HG03520 (cell line): Measurements from ENCODE around the gene SPAG6.
"Not testable (repeated sequence)": the region's sequence is repeated elsewhere in the genome, so short reads cannot be mapped to it uniquely, and the experiment has no call there.

Source experiments
- ATAC-seq: cut with Tn5 transposase; IDR thresholded peaks from one replicate; pipeline ENCODE4 v1.9.1; 2021; ENCODE audit warnings: mild to moderate bottlenecking, moderate library complexity; ENCODE audit not compliant: unreplicated experiment

SPAG6 gene

GRCh38 chr10:22345301-22346095, at the start of gene SPAG6:
TSS of gene SPAG6 (plus strand) at chr10:22345496. CDS start at chr10:22345612, 116 bp downstream.
- ATAC-seq = no peak

GRCh38 chr10:22301193-22301592, 44.1 kb upstream of the SPAG6 start:
- ATAC-seq = no peak

GRCh38 chr10:22303461-22303860, 41.8 kb upstream of the SPAG6 start:
- no peak for ATAC-seq

DNA sequence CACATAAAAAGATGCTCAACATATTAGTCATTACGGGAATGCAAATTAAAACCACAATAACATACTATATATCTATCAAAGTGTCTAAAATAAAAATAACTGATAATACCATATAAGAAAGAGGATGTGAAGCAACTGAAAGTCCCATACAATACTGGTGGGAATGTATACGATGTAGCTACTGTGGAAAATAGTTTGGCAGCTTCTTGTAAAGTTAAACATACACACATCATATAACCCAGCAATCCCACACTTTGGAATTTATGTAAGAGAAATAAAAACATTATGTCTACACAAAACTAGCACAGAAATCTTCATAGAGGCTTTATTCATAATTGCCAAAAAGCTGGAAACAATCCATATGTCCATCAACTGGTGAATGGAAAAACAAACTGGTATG, 39.6 kb upstream of the SPAG6 start:
- ATAC-seq = no peak

GRCh38 chr10:22308390-22308789, 36.9 kb upstream of the SPAG6 start:
- peak; percentile 98 for ATAC-seq

- no peak for ATAC-seq
Measured at GRCh38 chr10:22309180-22310000, 35.9 kb upstream of the SPAG6 start.

- ATAC-seq = not testable (repeated sequence)
Measured at GRCh38 chr10:22310012-22310411, 35.3 kb upstream of the SPAG6 start.

DNA sequence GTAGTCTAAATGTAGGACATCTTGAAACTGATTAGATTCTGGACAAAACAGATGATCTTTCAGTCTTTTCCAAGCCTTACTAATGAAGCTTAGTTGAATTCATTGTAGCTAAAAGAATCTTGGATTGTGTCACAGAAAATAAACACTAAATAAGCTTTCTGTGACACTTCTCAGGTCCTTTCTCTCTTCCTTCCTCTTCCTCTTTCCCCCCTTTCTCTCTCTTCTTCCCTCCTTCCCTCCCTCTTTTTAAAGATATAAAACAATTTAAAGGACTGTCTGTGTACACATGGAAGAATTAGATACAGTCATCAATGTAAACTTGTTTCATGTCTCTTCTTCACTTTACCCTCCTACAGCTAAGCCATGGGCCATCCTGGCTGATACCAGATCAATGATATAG, 34.4 kb upstream of the SPAG6 start:
- no peak for ATAC-seq

DNA sequence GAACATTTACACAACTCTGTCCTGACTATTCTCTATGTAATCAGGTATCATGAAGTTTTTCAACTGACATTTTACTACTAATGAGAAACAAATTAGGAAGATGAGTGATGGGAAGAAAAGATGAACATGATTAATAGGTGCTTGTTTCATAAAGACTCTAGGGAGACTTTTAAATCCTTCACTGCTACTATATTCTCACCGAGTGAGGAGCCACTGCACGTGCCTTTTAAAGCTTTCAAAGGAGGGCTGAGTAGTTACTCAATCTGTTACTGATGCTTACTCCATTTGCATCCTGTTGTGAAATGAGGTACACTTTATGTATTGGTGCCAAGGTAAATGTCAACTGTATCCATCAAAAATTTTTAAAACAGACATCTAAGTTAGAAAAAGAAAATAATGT, 30.4 kb upstream of the SPAG6 start:
- ATAC-seq = no peak

GRCh38 chr10:22315455-22316285, 29.6 kb upstream of the SPAG6 start:
- ATAC-seq = peak; percentile 22

DNA sequence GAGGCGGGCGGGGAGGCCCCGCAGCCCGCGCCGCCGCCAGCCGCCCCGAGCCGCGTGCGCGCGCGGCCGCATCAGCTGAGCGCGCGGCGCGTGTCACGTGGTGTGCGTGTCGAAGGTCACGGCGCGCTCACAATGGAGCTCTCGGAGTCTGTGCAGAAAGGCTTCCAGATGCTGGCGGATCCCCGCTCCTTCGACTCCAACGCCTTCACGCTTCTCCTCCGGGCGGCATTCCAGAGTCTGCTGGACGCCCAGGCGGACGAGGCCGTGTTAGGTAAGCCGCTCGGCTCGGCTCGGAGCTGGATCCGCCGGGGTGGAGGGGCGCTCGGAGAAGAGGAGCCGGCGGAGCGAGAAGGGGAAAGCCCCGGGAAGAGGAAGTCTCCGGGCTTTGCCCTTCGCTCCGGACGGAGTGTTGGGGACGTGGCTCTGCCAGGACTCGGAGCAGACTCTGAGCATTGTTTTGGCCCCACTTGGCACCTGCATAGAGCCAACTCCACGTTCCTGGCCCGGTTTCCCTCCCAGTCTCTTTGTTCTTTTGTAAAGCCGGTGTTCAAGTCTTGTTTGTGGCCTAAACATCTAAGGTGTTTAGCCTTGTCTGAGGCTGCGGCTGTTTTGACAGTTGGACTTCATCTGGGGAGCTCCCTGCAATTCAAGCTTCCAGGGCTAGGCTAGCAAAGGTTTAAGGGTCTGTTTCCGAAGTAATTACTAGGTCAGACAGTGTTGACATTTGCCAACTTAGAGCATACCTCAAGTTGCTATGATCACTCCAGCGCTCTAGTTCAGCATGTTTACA, 28.8 kb upstream of the SPAG6 start, which contains the start of gene COMMD3:
TSS of gene COMMD3 (plus strand) at position 103 of the 790 bp plus-strand sequence. CDS start at position 133, 30 bp downstream.
- peak; percentile 47 for ATAC-seq

- peak; percentile 26 for ATAC-seq
Measured at GRCh38 chr10:22317076-22317370, 28.3 kb upstream of the SPAG6 start.

DNA sequence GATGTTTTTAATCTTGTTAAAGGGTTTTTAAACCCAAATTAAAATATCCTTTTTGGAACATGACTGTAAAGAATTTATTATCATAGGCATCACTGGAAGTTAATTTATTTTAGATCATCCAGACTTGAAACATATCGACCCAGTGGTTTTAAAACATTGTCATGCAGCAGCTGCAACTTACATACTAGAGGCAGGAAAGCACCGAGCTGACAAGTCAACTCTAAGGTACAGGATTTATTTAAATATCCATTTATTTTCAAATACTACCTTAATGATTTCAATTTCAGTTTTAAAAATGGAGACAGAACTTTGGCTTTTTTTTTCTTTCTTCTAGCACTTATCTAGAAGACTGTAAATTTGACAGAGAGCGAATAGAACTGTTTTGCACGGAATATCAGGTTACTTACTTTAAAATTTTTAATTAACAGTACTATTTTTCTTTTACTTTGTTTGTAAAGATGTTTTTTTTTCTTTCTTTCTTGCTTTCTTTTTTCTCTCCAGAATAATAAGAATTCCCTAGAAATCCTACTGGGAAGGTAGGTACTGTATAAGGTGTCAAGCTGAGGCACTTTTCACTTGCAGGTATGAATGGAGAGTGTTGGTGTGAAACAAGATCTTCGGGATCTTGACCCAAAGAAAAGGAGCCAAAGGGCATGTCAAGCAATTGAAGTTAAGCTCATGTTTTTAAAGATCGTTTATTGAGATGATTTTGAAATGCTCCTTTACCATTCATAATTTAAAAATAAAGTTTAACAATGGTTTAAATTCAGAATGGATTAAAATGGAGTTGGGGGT, 27.3 kb upstream of the SPAG6 start:
- ATAC-seq = no peak

GRCh38 chr10:22318772-22319171, 26.5 kb upstream of the SPAG6 start:
- no peak for ATAC-seq

GRCh38 chr10:22319547-22319979, 25.7 kb upstream of the SPAG6 start:
- no peak for ATAC-seq

GRCh38 chr10:22319980-22320558, 25.2 kb upstream of the SPAG6 start:
- no peak for ATAC-seq

- no peak for ATAC-seq
Measured at GRCh38 chr10:22320591-22321155, 24.6 kb upstream of the SPAG6 start, which contains the start of gene BMI1. TSS of gene BMI1 (plus strand) at chr10:22321099. CDS start at chr10:22326450, 5,351 bp downstream.

DNA sequence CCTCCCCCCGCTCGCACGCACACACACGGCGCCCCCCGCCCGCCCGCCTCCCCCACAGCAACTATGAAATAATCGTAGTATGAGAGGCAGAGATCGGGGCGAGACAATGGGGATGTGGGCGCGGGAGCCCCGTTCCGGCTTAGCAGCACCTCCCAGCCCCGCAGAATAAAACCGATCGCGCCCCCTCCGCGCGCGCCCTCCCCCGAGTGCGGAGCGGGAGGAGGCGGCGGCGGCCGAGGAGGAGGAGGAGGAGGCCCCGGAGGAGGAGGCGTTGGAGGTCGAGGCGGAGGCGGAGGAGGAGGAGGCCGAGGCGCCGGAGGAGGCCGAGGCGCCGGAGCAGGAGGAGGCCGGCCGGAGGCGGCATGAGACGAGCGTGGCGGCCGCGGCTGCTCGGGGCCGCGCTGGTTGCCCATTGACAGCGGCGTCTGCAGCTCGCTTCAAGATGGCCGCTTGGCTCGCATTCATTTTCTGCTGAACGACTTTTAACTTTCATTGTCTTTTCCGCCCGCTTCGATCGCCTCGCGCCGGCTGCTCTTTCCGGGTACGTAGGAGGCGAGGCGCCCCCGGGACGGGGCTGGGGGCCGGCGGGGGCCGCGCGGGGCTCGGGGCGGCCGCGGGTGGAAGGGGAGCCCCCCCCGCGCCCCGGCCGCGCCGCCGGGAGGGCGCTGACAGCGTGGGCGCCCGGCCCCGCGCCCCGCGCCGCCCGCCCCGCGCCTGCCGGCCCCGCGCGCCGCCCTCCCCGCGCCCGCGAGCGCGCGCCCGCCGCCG, 24.0 kb upstream of the SPAG6 start:
- ATAC-seq = no peak
